ENCODE results near the gene CERS4. TPM values are rescaled to one million over a fixed set of nuclear protein-coding genes. Genes with fewer than 3 reads are reported as not detected.

The CERS4 gene
- total RNA-seq = 15.6 and 29.8 TPM in 2 replicates

GRCh38 chr19:8208922-8209461 is at the start of gene CERS4:
Gene CERS4 (plus strand): TSS chr19:8209370. CDS start chr19:8251077, 41,707 bp downstream.

DNA sequence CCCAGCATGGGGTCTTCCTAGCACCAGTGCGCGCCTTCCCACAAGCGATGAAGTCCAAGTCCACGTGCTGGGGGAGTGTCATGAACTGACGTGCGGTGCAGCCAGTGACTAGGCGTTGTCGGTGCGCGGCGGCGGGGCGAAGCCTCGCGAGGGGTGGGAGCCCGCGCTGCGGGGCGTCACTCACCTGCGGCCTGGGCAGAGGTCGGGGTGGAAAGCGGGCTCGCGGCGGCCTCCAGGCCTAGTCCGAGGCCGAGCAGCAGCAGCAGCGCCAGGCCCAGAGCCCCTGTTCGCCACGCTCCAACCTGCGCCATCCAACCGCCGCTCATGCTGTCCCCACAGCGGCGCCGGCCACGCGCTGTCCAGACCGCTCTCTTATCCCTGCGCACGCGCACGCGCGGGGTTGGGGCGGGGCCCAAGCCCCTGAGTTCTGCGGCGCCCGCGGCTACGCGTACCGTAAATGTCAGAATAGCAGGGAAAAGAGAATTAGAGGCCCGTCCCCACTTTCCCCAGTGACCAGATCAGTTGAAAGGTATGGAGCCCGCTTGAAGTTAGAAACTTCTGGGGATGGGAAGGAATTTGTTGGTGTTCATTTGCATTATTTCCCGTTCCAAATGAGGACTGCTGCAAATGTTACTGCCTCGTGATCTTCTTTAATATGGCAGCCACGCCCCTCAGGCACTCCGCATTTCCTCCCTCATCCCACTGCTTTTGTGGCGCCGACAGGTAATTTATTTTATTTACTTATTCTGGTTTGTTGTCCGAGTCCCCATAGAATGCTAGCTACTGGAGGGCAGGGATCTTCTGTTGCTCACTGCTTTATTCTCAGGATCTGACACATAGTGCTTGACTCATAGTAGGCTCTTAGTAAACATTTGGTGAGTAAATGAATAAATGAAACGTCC is 99.0 kb downstream of the CERS4 start, which contains the start of gene CD320:
Gene CD320, minus strand, starts transcription at position 394 of the 902 bp plus-strand sequence. Its CDS starts 68 bp downstream, at position 326.

Other genes starting within 250 kb of the CERS4 start
- 22.4 and 40.3 TPM in 2 replicates for gene ELAVL1, start 203.7 kb upstream of the CERS4 start, total RNA-seq
- gene CCL25, start 156.6 kb upstream of the CERS4 start, total RNA-seq = not detected in 2 replicates
- not detected in 2 replicates for gene FBN3, start 59.8 kb upstream of the CERS4 start, total RNA-seq
- gene CD320, start 99.0 kb downstream of the CERS4 start, total RNA-seq = 36.4 and 47.8 TPM in 2 replicates
- gene NDUFA7, start 112.0 kb downstream of the CERS4 start, total RNA-seq = 16.9 and 29.3 TPM in 2 replicates
- 122 and 242 TPM in 2 replicates for gene RPS28, start 112.1 kb downstream of the CERS4 start, total RNA-seq
- under 0.01 and 0.20 TPM in 2 replicates for gene KANK3, start 133.9 kb downstream of the CERS4 start, total RNA-seq
- 20.5 and 21.7 TPM in 2 replicates for gene ANGPTL4, start 154.8 kb downstream of the CERS4 start, total RNA-seq
- 31.3 and 32.3 TPM in 2 replicates for gene RAB11B, start 181.0 kb downstream of the CERS4 start, total RNA-seq
- gene MARCHF2, start 203.9 kb downstream of the CERS4 start, total RNA-seq = 35.4 and 36.4 TPM in 2 replicates
- gene HNRNPM, start 235.6 kb downstream of the CERS4 start, total RNA-seq = 36.4 and 56.5 TPM in 2 replicates